KMS-11 (cell line): ENCODE results near the gene ST7.

Experiments
- H2AFZ ChIP-seq: fragments of 200-600 bp; sonication (generic); 2 replicates; pipeline ENCODE4 v1.6.1; 2016; ENCODE audit warnings: antibody characterized with exemption, mixed run types, low read depth
- H3K27ac ChIP-seq: fragments of 200-600 bp; sonication (generic); 2 replicates; pipeline ENCODE4 v1.6.1; 2016; ENCODE audit warnings: mild to moderate bottlenecking, mixed run types
- H3K27me3 ChIP-seq: fragments of 200-600 bp; sonication (generic); 2 replicates; pipeline ENCODE4 v1.6.1; 2017; ENCODE audit warnings: mild to moderate bottlenecking, low read depth, mixed run types, moderate library complexity; ENCODE audit not compliant: insufficient read depth
- H3K36me3 ChIP-seq: fragments of 200-600 bp; sonication (generic); 2 replicates; pipeline ENCODE4 v1.6.1; 2017; ENCODE audit warnings: mild to moderate bottlenecking, mixed run types; ENCODE audit not compliant: insufficient read depth
- H3K4me1 ChIP-seq: fragments of 200-600 bp; sonication (generic); 2 replicates; pipeline ENCODE4 v1.6.1; 2016; ENCODE audit warnings: mild to moderate bottlenecking, low read depth, mixed run types; ENCODE audit not compliant: poor library complexity, severe bottlenecking
- H3K4me2 ChIP-seq: fragments of 200-600 bp; sonication (generic); 2 replicates; pipeline ENCODE4 v1.7.0; 2016; ENCODE audit warnings: mild to moderate bottlenecking, mixed run types
- H3K4me3 ChIP-seq: fragments of 200-600 bp; sonication (generic); IDR thresholded peaks from 2 replicates; pipeline ENCODE4 v1.6.1; 2017; ENCODE audit warnings: low read depth, low read length, mixed read lengths; ENCODE audit not compliant: insufficient read depth
- H3K79me2 ChIP-seq: fragments of 200-600 bp; sonication (generic); 2 replicates; pipeline ENCODE4 v1.6.1; 2016; ENCODE audit warnings: low read depth, mixed run types; ENCODE audit not compliant: insufficient read depth
- H3K9ac ChIP-seq: fragments of 200-600 bp; sonication (generic); 2 replicates; pipeline ENCODE4 v1.6.1; 2016; ENCODE audit warnings: mild to moderate bottlenecking, mixed run types
- H4K20me1 ChIP-seq: fragments of 200-600 bp; sonication (generic); 2 replicates; pipeline ENCODE4 v1.6.1; 2016; ENCODE audit warnings: mild to moderate bottlenecking, mixed run types; ENCODE audit not compliant: insufficient read depth
- CTCF ChIP-seq: fragments of 200-600 bp; sonication (generic); conservative IDR thresholded peaks from 2 replicates; pipeline ENCODE4 v1.6.1; 2017; ENCODE audit warnings: low read depth, mild to moderate bottlenecking, antibody characterized with exemption, low read length, moderate library complexity, mixed read lengths

Gene ST7

GRCh38 chr7:117200786-117201458, 247.6 kb downstream of the ST7 start:
- Histone ChIP-seq H3K4me1 (no peaks in the 10 kb centered on the region), H2AFZ (no peak overlapping the region), H3K36me3 (no peaks in the 10 kb centered on the region), H3K79me2 (no peaks in the 10 kb centered on the region), H3K4me2 (no peak overlapping the region), H3K27ac (no peak overlapping the region), H3K4me3 (no peak overlapping the region), H3K9ac (no peak overlapping the region), H3K27me3 (no peaks in the 10 kb centered on the region), H4K20me1 (no peaks in the 10 kb centered on the region)
- TF ChIP-seq CTCF = no peak

- no peak for TF ChIP-seq CTCF
- no peaks in the 10 kb centered on the region for H3K36me3 ChIP-seq
Observed at GRCh38 chr7:117202511-117202910, 249.2 kb downstream of the ST7 start.

GRCh38 chr7:117203205-117203604, 249.9 kb downstream of the ST7 start:
- H3K36me3 ChIP-seq = no peaks in the 10 kb centered on the region
- H4K20me1 ChIP-seq = no peaks in the 10 kb centered on the region
- H3K4me2 ChIP-seq = no peak overlapping the region
- H2AFZ ChIP-seq = no peak overlapping the region
- H3K79me2 ChIP-seq = no peaks in the 10 kb centered on the region
- no peak overlapping the region for H3K4me3 ChIP-seq
- no peaks in the 10 kb centered on the region for H3K27me3 ChIP-seq
- no peak for TF ChIP-seq CTCF
- no peak overlapping the region for H3K27ac ChIP-seq
- H3K9ac ChIP-seq = no peak overlapping the region
- H3K4me1 ChIP-seq = no peaks in the 10 kb centered on the region

More at GRCh38 chr7:117202511-117202910, 249.2 kb downstream of the ST7 start:
- H4K20me1 ChIP-seq = no peaks in the 10 kb centered on the region
- H2AFZ ChIP-seq = no peak overlapping the region
- no peaks in the 10 kb centered on the region for H3K27me3 ChIP-seq
- H3K9ac ChIP-seq = no peak overlapping the region
- H3K4me3 ChIP-seq = no peak overlapping the region
- H3K79me2 ChIP-seq = no peaks in the 10 kb centered on the region
- no peak overlapping the region for H3K27ac ChIP-seq
- H3K4me1 ChIP-seq = no peaks in the 10 kb centered on the region
- no peak overlapping the region for H3K4me2 ChIP-seq

- Histone ChIP-seq H2AFZ (no peak overlapping the region), H3K27me3 (no peaks in the 10 kb centered on the region), H3K27ac (no peak overlapping the region), H4K20me1 (no peaks in the 10 kb centered on the region), H3K4me2 (no peak overlapping the region), H3K9ac (no peak overlapping the region), H3K4me3 (no peak overlapping the region), H3K79me2 (no peaks in the 10 kb centered on the region), H3K36me3 (no peaks in the 10 kb centered on the region), H3K4me1 (no peaks in the 10 kb centered on the region)
- TF ChIP-seq CTCF = no peak
Observed at GRCh38 chr7:117205873-117206272, 252.6 kb downstream of the ST7 start.
